ENCODE data around the gene POLN.

The POLN gene

DNA sequence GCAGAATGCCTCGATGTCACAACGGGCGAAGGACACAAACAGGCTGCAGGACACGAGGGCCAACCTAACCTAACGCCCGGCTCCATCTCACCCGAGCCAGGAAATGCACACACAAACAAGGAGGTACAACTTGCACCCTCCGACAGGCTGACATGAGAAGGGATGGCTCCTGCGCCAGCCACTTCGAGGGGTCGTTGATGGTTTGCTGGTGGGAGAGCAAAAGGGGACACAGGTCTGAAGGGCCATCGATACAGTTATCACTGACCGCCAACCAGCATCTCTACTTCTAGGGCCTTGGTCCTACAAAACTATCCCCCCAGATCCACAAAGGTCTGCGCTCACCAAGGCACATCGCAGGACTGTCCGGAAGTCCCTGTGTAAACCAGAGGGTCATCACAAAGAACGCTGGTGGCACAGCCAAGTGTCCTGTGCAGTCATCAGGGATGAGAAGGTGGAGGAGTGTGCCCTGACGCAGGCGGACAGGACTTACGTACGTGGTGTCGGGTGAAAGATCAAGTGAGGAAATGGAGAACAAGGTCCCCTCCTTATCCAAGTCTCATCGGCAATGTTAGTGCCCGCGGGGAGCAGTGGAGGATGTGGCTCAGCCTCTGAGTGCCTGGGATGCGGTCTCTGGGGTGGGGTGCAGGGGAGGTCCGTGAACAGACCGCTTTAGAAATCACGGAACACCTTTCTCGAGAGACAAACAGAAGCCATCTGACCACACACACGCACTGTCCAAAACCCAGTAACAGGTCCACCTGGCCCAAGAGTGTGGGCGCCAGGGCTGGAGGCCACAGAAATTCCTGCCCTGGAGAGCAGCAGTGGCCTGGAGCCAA lies 13.0 kb upstream of the POLN start:
- Mint-ChIP-seq H3K27ac (peak overlapping the region; percentile 15 to 57 (median 48)), H3K27me3 (ENCODE audit: low read depth) (no peaks in the 10 kb centered on the region), H3K4me1 (peaks cover 24% of the 10 kb centered on the region), H3K4me3 (peak overlapping the region in 1 of 3 experiments; percentile 26), H3K9me3 (no peaks in the 10 kb centered on the region), H3K36me3 (ENCODE audit: low read depth) (peaks cover 11% of the 10 kb centered on the region)
- TF ChIP-seq, protein P1, sequence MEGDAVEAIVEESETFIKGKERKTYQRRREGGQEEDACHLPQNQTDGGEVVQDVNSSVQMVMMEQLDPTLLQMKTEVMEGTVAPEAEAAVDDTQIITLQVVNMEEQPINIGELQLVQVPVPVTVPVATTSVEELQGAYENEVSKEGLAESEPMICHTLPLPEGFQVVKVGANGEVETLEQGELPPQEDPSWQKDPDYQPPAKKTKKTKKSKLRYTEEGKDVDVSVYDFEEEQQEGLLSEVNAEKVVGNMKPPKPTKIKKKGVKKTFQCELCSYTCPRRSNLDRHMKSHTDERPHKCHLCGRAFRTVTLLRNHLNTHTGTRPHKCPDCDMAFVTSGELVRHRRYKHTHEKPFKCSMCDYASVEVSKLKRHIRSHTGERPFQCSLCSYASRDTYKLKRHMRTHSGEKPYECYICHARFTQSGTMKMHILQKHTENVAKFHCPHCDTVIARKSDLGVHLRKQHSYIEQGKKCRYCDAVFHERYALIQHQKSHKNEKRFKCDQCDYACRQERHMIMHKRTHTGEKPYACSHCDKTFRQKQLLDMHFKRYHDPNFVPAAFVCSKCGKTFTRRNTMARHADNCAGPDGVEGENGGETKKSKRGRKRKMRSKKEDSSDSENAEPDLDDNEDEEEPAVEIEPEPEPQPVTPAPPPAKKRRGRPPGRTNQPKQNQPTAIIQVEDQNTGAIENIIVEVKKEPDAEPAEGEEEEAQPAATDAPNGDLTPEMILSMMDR (IDR thresholded peaks at IDR 0.05; ENCODE audit: unreplicated experiment in 3 of 3), result no peak

DNA sequence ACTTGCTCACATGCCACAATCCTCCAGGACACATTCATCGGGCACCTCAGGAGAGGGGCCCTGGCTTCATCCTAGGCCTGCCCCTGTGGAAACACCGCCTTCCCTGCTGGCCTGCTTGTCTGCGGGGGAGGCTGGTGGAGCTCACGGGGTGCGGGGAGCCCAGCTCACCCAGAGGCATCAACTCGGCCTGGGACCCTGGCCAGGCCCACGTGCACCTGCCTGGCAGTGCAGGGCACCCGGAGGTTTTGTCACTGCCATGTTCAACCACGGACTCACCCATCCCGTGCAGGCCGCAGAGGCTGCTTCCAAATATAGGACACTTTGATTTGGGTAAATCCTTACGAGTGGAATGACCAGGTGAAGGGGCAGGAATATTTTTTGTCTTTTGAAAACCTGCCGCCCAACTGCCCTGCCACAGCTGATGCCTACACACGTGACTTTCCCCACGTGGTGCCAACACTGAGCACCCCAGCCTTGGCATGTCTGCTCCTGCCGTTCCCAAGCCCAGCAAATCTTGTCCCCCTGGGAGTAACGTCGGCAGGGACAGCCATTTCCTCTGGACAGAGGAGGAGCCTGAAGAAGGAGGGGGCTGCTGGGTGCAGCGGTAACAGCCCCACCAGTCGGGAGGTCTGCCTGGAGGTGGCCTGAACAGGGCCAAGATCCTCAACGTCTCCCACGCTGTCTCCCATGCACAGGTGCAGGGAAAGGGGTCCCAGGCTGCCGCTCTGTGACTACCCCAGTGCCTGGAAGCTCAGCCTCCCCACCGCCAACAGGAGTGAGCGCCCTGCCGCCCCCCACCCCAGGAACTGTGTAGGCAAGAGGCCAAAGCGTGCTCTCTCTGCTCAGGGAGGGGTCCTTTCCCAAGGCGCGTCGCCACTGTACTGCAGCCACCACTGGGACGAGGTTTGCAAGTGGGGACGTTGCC lies 11.5 kb upstream of the POLN start:
- Mint-ChIP-seq H3K27ac (peak overlapping the region in 1 of 3 experiments; percentile 48), H3K4me3 (no peak overlapping the region), H3K27me3 (ENCODE audit: low read depth) (no peaks in the 10 kb centered on the region), H3K36me3 (ENCODE audit: low read depth) (peaks cover 15% of the 10 kb centered on the region), H3K9me3 (no peaks in the 10 kb centered on the region), H3K4me1 (peaks cover 24% of the 10 kb centered on the region)
- TF ChIP-seq, protein P1 (IDR thresholded peaks at IDR 0.05; ENCODE audit: unreplicated experiment in 3 of 3), result no peak

DNA sequence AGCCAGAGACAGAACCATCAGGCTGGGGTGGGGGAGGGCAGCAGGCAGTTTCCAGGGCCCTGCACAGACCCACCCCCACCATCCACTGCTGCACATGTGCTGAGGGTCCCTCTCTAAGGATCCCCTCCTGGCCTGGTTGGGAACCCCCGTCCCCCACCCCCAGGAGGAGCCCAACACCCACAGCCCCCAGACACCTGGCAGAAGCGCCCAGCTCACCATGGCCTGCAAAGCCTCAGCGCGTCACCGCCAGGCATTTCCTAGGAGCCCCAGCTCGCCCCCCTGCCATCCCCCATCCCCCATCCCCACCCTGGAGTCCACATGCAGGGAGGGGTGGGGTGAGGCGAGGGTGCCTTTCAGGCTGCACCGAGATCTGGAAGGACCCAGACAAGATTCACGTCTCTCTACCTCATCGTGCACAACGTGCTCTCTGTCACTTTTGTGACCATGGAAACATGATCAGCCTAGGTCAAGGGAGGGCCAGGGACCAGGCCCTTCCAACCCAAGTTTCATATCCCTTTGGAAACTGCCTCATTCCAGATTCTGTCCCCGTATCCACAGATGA lies 10.7 kb upstream of the POLN start:
- Mint-ChIP-seq H3K27ac (no peak overlapping the region), H3K4me1 (peaks cover 21% of the 10 kb centered on the region), H3K9me3 (no peaks in the 10 kb centered on the region), H3K36me3 (ENCODE audit: low read depth) (peaks cover 15% of the 10 kb centered on the region), H3K27me3 (ENCODE audit: low read depth) (no peaks in the 10 kb centered on the region), H3K4me3 (no peak overlapping the region)
- TF ChIP-seq, protein P1 (IDR thresholded peaks at IDR 0.05; ENCODE audit: unreplicated experiment in 3 of 3), result no peak

DNA sequence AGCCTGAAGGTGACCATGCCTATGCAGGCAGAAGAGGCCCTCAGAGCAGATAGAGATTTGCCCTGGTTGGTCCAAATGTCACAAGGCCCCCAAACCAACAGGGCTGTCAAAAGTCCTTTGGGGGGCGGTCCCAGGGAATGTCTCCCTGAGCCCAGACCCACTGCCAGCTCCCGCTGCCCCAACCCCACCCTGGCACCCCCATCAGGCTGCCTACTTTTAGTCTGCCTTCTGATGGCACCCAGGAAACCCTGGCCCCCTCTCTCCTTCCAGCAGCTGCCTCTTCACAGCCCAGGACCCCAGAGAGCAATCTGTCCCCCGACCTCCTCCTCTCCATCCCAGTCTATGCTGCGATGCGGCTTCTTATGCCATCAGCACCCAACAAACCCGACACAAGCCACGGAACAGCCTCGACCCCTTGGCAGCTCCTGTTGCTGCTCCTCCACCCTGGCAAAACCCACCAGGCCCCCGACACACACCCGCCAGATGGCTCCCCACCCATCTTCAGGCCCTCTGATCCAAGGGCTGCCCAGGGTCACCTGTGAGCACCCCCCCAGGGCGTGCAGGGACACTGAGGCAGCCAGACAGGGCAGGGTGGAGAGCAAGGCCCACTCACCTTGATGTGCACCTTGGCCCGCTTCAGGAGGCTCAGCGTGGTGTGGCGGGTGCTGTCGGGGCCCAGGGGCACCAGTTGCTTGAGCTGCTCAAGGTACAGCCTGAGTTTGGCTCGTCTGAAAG lies 10.0 kb upstream of the POLN start:
- Mint-ChIP-seq H3K4me1 (peaks cover 15% of the 10 kb centered on the region), H3K4me3 (no peak overlapping the region)
- TF ChIP-seq, protein P1 (IDR thresholded peaks at IDR 0.05; ENCODE audit: unreplicated experiment in 3 of 3), result no peak

DNA sequence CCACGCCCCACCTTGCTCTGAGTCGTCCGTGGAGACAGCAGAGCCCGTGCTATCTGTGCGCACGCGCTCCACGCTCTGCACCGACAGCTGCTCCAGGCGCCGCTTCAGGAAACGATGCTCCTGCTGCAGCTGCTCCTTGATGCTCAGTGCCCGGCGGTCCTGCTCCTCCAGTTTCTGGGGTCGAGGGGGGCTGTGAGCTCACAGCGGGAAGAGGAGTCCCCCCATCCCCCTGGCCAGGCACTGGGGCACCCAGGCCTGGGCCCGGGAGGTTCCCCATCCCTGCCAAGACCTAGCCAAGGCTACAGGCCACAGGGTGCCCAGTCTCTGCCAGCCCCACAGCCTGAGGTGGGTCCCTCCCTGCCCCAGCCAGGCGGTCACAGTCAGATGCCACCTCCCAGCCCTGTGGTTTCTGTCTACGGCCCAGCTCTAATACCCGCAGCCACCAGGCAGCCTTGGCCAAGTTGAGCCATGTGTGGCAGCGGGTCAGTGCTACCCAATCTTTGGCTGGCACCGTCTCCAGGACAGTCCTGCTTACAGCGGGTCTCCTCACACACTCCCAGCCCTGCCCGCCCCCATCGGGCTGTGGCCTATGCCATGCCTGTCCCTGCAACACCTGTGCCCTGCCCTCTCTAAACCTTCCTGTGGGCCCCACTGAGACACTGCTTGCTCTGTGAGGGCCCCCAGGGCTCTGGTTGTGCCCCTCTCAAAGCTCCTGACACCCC lies 9.3 kb upstream of the POLN start:
- Mint-ChIP-seq H3K4me3 (no peak overlapping the region), H3K36me3 (ENCODE audit: low read depth) (peaks cover 15% of the 10 kb centered on the region), H3K27me3 (ENCODE audit: low read depth) (no peaks in the 10 kb centered on the region), H3K4me1 (peaks cover 13% of the 10 kb centered on the region), H3K27ac (no peak overlapping the region), H3K9me3 (no peaks in the 10 kb centered on the region)
- TF ChIP-seq, protein P1 (IDR thresholded peaks at IDR 0.05; ENCODE audit: unreplicated experiment in 3 of 3), result no peak

More for the DNA sequence above, 10.0 kb upstream of the POLN start:
- Mint-ChIP-seq H3K27ac (no peak overlapping the region), H3K27me3 (ENCODE audit: low read depth) (no peaks in the 10 kb centered on the region), H3K36me3 (ENCODE audit: low read depth) (peaks cover 15% of the 10 kb centered on the region), H3K9me3 (no peaks in the 10 kb centered on the region)

All from nephron (organoid).